K562 (cell line): ENCODE results near the gene PLXDC2. TPM values are rescaled to one million over a fixed set of nuclear protein-coding genes. Genes with fewer than 3 reads are reported as not detected.

Source experiments
- ATAC-seq: fragments of 200-7000 bp; cut with Tn5 transposase; 3 replicates; pipeline ENCODE4 v1.9.1; 2020; ENCODE audit warnings: moderate library complexity
- BruUV-seq: library from RNA; stranded (reverse); fragments of 400-500 nt; replicated peaks from 2 replicates; lab custom pipeline; 2021; lab: Mats Ljungman, UMichigan
- CTCF ChIA-PET: fragments of 300-600 bp; formaldehyde crosslinking; extraction: SDS; loops from one replicate; lab custom pipeline; 2021; ENCODE audit warnings: low intra/inter-chr PET ratio; lab: Yijun Ruan, JAX
- POLR2A ChIA-PET: fragments of 300-600, 350-650 bp; sonication (Branson Sonifier 250); formaldehyde crosslinking; extraction: SDS; loops from one replicate; lab custom pipeline; 2021; ENCODE audit warnings: antibody characterized with exemption, inconsistent platforms; lab: Yijun Ruan, JAX
- DNase-seq, 4 experiments: peaks; one replicate each; pipeline versions ENCODE4 v3.0.0 to v3.0.0-alpha.2; 2011 to 2018; ENCODE audit warnings: low spot score in 3 of 4, mixed read lengths in 3 of 4; ENCODE audit errors: extremely low read depth in 1 of 4
- FAIRE-seq: peaks from 2 replicates; lab custom pipeline; 2011; peaks lifted over from hg19 to GRCh38; lab: Jason Lieb, UNC
- H2AFZ ChIP-seq: 2 replicates; pipeline ENCODE4 v1.6.0; 2011; ENCODE audit warnings: low read depth, low read length, control low read depth, inconsistent platforms
- H3K27ac ChIP-seq: fragments of 200-600 bp; 3 replicates; pipeline ENCODE4 v1.8.0; 2011; ENCODE audit warnings: low read depth, mild to moderate bottlenecking, control low read depth, inconsistent platforms, low read length, moderate library complexity, mixed read lengths; ENCODE audit errors: extremely low read depth
- H3K27me3 ChIP-seq, 2 experiments: fragments of 300-600 bp in 1 of 2; 2 replicates in 1 of 2; 3 replicates in 1 of 2; pipeline versions ENCODE4 v1.6.0 to v1.8.0; 2011; ENCODE audit warnings: inconsistent platforms in 2 of 2, low read length in 2 of 2, mild to moderate bottlenecking in 1 of 2, mixed read lengths in 1 of 2, moderate library complexity in 1 of 2; ENCODE audit not compliant: control insufficient read depth in 2 of 2, insufficient read depth in 2 of 2
- H3K36me3 ChIP-seq: fragments of 300-600 bp; 3 replicates; pipeline ENCODE4 v1.8.0; 2011; ENCODE audit warnings: mild to moderate bottlenecking, low read length, inconsistent platforms; ENCODE audit not compliant: control insufficient read depth, insufficient read depth
- H3K4me1 ChIP-seq, 2 experiments: fragments of 200-600 bp in 1 of 2; replicated peaks in 1 of 2; 2 replicates in 1 of 2; 3 replicates in 1 of 2; pipeline versions ENCODE4 v1.5.1 to v1.8.0; 2011; ENCODE audit warnings: inconsistent platforms in 2 of 2, low read length in 2 of 2, mild to moderate bottlenecking in 1 of 2, mixed read lengths in 1 of 2, moderate library complexity in 1 of 2; ENCODE audit not compliant: control insufficient read depth in 2 of 2, insufficient read depth in 2 of 2
- H3K4me2 ChIP-seq: 2 replicates; pipeline ENCODE4 v1.6.1; 2011; ENCODE audit warnings: low read length, control low read depth, inconsistent platforms, mixed read lengths; ENCODE audit not compliant: insufficient read depth
- H3K4me3 ChIP-seq: fragments of 200-600 bp; sonication (generic), shearing (Covaris generic); 2 replicates; pipeline ENCODE4 v1.5.1; 2016; ENCODE audit warnings: control low read depth, inconsistent platforms
- H3K79me2 ChIP-seq: fragments of 200-600 bp; 3 replicates; pipeline ENCODE4 v1.8.0; 2011; ENCODE audit warnings: low read length, inconsistent platforms; ENCODE audit not compliant: control insufficient read depth, insufficient read depth
- H3K9ac ChIP-seq, 2 experiments: 2 replicates each; pipeline versions ENCODE4 v1.6.0 to v1.6.1; 2011; ENCODE audit warnings: low read depth in 2 of 2, low read length in 2 of 2, control low read depth in 1 of 2, inconsistent platforms in 1 of 2, mild to moderate bottlenecking in 1 of 2, mixed read lengths in 1 of 2; ENCODE audit not compliant: insufficient read depth in 1 of 2
- H3K9me1 ChIP-seq: one replicate; pipeline ENCODE4 v1.6.0; 2011; ENCODE audit warnings: inconsistent platforms, mild to moderate bottlenecking, low read length, moderate library complexity; ENCODE audit not compliant: control insufficient read depth, insufficient read depth
- H3K9me3 ChIP-seq: replicated peaks from 2 replicates; pipeline ENCODE4 v1.5.1; 2011; ENCODE audit warnings: low read depth, low read length, inconsistent platforms; ENCODE audit not compliant: control insufficient read depth, insufficient read depth
- H4K20me1 ChIP-seq: replicated peaks from 2 replicates; pipeline ENCODE4 v1.6.1; 2011; ENCODE audit warnings: low read length, inconsistent platforms, mixed read lengths; ENCODE audit not compliant: control insufficient read depth, insufficient read depth
- E4F1 ChIP-seq: fragments of 250-450 bp; sonication (Bioruptor Pico); IDR thresholded peaks from 2 replicates; pipeline ENCODE4 v1.5.0; 2021; ENCODE audit warnings: mild to moderate bottlenecking, borderline replicate concordance
- HDAC1 ChIP-seq, 2 experiments: fragments of 450-650 bp; IDR thresholded peaks; 2 replicates each; pipeline ENCODE4 v1.6.1; 2016 to 2017; ENCODE audit warnings: inconsistent platforms in 1 of 2, mild to moderate bottlenecking in 1 of 2, moderate library complexity in 1 of 2
- ILK ChIP-seq: fragments of 450-650 bp; IDR thresholded peaks from 2 replicates; pipeline ENCODE4 v1.6.1; 2016; ENCODE audit warnings: missing genetic modification characterization, low read depth, mild to moderate bottlenecking, missing compliant biosample characterization, moderate library complexity, borderline replicate concordance
- KAT8 ChIP-seq: fragments of 450-650 bp; IDR thresholded peaks from 2 replicates; pipeline ENCODE4 v1.6.1; 2016; ENCODE audit warnings: low read depth, mild to moderate bottlenecking
- KLF16 ChIP-seq: IDR thresholded peaks from 2 replicates; pipeline ENCODE4 v1.6.1; 2016; ENCODE audit warnings: antibody characterized with exemption
- MAFF ChIP-seq: IDR thresholded peaks from 2 replicates; pipeline ENCODE4 v1.6.1; 2012; ENCODE audit warnings: low read length, improper control_type of control experiment
- MAFG ChIP-seq: fragments of 450-650 bp; conservative IDR thresholded peaks from 2 replicates; pipeline ENCODE4 v1.6.1; 2016; ENCODE audit warnings: missing genetic modification characterization, missing compliant biosample characterization
- MAFK ChIP-seq: IDR thresholded peaks from 2 replicates; pipeline ENCODE4 v1.6.1; 2011; ENCODE audit warnings: low read length, improper control_type of control experiment
- NCOA2 ChIP-seq, 2 experiments: fragments of 450-650 bp; IDR thresholded peaks; 2 replicates each; pipeline ENCODE4 v1.6.1; 2018; ENCODE audit warnings: mild to moderate bottlenecking in 2 of 2, moderate library complexity in 1 of 2; ENCODE audit not compliant: partially characterized antibody in 2 of 2
- NFIC ChIP-seq: fragments of 450-650 bp; IDR thresholded peaks from 2 replicates; pipeline ENCODE4 v1.6.1; 2017; ENCODE audit warnings: mild to moderate bottlenecking, inconsistent platforms
- PURB ChIP-seq: sonication (generic); formaldehyde crosslinking; IDR thresholded peaks from 2 replicates; pipeline ENCODE4 v1.9.0; 2021; ENCODE audit warnings: low read depth, mild to moderate bottlenecking, missing genetic modification reagents
- TSHZ1 ChIP-seq: fragments of 250-450 bp; sonication (Bioruptor Pico); IDR thresholded peaks from 2 replicates; pipeline ENCODE4 v1.4.0; 2020; ENCODE audit warnings: mild to moderate bottlenecking, moderate library complexity
- ZNF217 ChIP-seq: sonication (generic); formaldehyde crosslinking; IDR thresholded peaks from 2 replicates; pipeline ENCODE4 v1.8.0; 2022; ENCODE audit warnings: mild to moderate bottlenecking, missing genetic modification reagents
- ZNF316 ChIP-seq: fragments of 450-650 bp; IDR thresholded peaks from 2 replicates; pipeline ENCODE4 v1.6.1; 2016
- WGBS: fragments of 100-300 bp; shearing (Covaris generic); methylation state at CpG from one replicate; pipeline ENCODE4 v1.1.6; 2016; ENCODE audit warnings: low coverage, mixed read lengths; ENCODE audit not compliant: insufficient coverage; ENCODE audit errors: missing lambda C conversion rate; 5-methylcytosine and 5-hydroxymethylcytosine counted together
- in situ Hi-C: fragments of 300-500 bp; cut with MboI; formaldehyde crosslinking; loops from 4 replicates; pipeline ENCODE4 v1.15.0; 2018; ENCODE audit warnings: inconsistent platforms, mixed read lengths
- intact Hi-C: fragments of 100-400 bp; cut with micrococcal nuclease; formaldehyde crosslinking; loops from 2 replicates; pipeline ENCODE4 v1.14.2; 2022
- polyA plus RNA-seq, 8 experiments: library from polyadenylated mRNA; depleted of rRNA in 4 of 8; stranded (reverse) in 5 of 8; unstranded in 3 of 8; fragments of >200 nt; fragmentation: Nextera tagmentation in 2 of 8; fragmentation: Illumina TruSeq in 1 of 8; extraction: Ambion mirVana in 2 of 8; extraction: Trizol in 1 of 8; gene quantifications; 2 replicates each; pipeline versions ENCODE4 v1.2.1 to v1.2.3, GENCODE V29; 2011 to 2014; ENCODE audit warnings: inconsistent platforms in 1 of 8, missing spikeins in 1 of 8
- total RNA-seq, 7 experiments: library from RNA; depleted of rRNA in 6 of 7; stranded (reverse); fragments of >200 nt in 6 of 7; fragmentation: Illumina TruSeq in 2 of 7; extraction: Trizol in 2 of 7; gene quantifications; 2 replicates each; pipeline versions ENCODE4 v1.2.1 to v1.2.3, GENCODE V29; 2011 to 2021; ENCODE audit warnings: low replicate concordance in 1 of 7

The PLXDC2 gene
- total and polyA plus RNA-seq, 9 of the 15 experiments (the other 6 are each of a cell fraction or from before 2014, with no cell fraction given) = 0.01 to 0.33 (median 0.10) TPM; not detected in 3

DNA sequence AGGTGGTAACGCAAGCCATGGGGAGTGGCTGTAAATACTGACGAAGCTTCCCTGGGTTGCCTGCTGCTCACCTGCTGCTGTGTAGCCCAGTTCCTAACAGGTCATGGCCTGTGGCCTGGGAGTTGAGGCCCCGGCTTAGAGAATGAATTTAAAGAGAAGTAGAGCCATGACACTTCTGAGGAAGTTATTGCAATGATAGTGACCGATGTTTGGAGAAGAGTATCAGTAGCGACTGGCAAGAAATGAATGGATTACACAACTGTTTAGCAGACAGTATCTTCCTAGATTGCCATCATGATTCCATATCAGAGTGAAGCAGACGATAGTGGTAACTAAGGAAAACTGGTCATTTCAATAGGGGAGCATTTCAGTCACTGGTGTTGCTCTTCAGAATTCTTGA, 249.6 kb downstream of the PLXDC2 start (continued):
- no peak for TF ChIP-seq E4F1 (CRISPR knock-in tag)
- no peak for TF ChIP-seq PURB
- TF ChIP-seq NFIC = no peak

GRCh38 chr10:20073167-20073566, 256.9 kb downstream of the PLXDC2 start:
- ATAC-seq = no peak
- no peak overlapping the region for H3K4me2 ChIP-seq

More at GRCh38 chr10:20073167-20073566, 256.9 kb downstream of the PLXDC2 start:
- Histone ChIP-seq H4K20me1 (no peaks in the 10 kb centered on the region), H3K79me2 (no peaks in the 10 kb centered on the region), H3K9ac (no peak overlapping the region), H3K36me3 (no peaks in the 10 kb centered on the region), H3K4me1 (no peaks in the 10 kb centered on the region), H3K4me3 (no peak overlapping the region), H2AFZ (no peak overlapping the region), H3K9me3 (no peaks in the 10 kb centered on the region), H3K27ac (no peak overlapping the region), H3K27me3 (no peaks in the 10 kb centered on the region), H3K9me1 (no peaks in the 10 kb centered on the region)
- no peak for TF ChIP-seq KAT8
- no peak for TF ChIP-seq NCOA2 (IDR thresholded peaks at IDR 0.05; ENCODE audit: partially characterized antibody in 2 of 2)
- TF ChIP-seq ILK (tag) = no peak
- no peak for TF ChIP-seq ZNF217 (CRISPR knock-in tag)
- no peak for TF ChIP-seq KLF16
- TF ChIP-seq ZNF316 = peak; percentile 69
- no peak for TF ChIP-seq HDAC1 (IDR thresholded peaks at IDR 0.05)
- TF ChIP-seq MAFF = peak; percentile 74
- TF ChIP-seq MAFK = peak; percentile 73
- 0 out of 2 replicates have a peak, but pooled peaks have one; percentile 32 for TF ChIP-seq MAFG
- no peak for TF ChIP-seq TSHZ1
- DNase-seq (no peak), FAIRE-seq (no peak)
- intact Hi-C loops (no loop called here), in situ Hi-C loops (no loop called here)
- no TSS peak for BruUV-seq
- CTCF ChIA-PET = no interaction called here
- WGBS = 0% methylated on average over 2 of the region's 2 CpGs
- POLR2A ChIA-PET = no interaction called here
